Ishikawa (cell line): ENCODE results near the gene PDCD6IP.

Source experiments
- CREB1 ChIP-seq: IDR thresholded peaks from 2 replicates; pipeline ENCODE4 v1.6.1; 2012; ENCODE audit warnings: low read depth
- TF ChIP-seq, protein P1 (sequence below): IDR thresholded peaks from 2 replicates; pipeline ENCODE4 v1.6.1; 2012; ENCODE audit warnings: low read depth, mild to moderate bottlenecking

DNA sequence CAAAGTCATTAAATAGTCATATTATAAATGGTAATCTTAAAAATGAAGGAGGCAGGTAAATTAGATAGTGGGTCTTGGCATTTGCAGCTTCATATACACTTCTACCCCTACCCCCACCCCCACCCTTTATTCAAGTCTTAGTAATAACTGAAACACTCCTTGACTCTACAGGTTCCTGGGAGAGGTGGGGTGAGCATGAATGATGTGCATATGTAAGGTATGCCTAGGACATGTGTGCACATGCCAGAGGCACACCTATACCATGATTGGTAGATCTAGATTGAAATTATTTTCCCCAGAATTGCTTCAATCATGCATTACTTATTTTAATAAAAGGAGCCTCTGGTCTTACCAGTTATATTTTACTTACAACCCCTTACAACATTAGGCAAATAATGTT lies 40.1 kb upstream of the PDCD6IP start:
- TF ChIP-seq CREB1 = no peak
- TF ChIP-seq, protein P1, sequence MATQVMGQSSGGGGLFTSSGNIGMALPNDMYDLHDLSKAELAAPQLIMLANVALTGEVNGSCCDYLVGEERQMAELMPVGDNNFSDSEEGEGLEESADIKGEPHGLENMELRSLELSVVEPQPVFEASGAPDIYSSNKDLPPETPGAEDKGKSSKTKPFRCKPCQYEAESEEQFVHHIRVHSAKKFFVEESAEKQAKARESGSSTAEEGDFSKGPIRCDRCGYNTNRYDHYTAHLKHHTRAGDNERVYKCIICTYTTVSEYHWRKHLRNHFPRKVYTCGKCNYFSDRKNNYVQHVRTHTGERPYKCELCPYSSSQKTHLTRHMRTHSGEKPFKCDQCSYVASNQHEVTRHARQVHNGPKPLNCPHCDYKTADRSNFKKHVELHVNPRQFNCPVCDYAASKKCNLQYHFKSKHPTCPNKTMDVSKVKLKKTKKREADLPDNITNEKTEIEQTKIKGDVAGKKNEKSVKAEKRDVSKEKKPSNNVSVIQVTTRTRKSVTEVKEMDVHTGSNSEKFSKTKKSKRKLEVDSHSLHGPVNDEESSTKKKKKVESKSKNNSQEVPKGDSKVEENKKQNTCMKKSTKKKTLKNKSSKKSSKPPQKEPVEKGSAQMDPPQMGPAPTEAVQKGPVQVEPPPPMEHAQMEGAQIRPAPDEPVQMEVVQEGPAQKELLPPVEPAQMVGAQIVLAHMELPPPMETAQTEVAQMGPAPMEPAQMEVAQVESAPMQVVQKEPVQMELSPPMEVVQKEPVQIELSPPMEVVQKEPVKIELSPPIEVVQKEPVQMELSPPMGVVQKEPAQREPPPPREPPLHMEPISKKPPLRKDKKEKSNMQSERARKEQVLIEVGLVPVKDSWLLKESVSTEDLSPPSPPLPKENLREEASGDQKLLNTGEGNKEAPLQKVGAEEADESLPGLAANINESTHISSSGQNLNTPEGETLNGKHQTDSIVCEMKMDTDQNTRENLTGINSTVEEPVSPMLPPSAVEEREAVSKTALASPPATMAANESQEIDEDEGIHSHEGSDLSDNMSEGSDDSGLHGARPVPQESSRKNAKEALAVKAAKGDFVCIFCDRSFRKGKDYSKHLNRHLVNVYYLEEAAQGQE = no peak
